ENCODE measurements around the gene PPP1R18.
A peak's percentile ranks its signal among the peaks of the same experiment; 100 is the strongest.

The PPP1R18 gene

DNA sequence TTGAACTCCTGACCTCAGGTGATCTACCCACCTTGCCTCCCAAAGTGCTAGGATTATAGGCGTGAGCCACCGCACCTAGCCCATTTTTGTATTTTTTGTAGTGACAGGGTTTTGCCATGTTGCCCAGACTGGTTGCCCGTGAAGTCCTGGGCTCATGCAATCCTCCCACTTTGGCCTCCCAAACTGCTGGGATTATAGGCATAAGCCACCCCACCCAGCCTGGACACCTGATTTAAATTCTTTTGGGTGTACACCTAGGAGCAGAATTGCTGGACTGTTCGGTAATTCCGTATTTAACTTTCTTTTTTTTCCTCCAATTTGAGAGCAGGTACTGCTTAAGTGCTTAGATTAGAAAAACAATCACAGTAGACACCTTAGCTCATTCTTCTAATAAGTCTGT, 10.0 kb upstream of the PPP1R18 start:
- DNase-seq (ENCODE audit: low read depth): no peak
- Histone ChIP-seq H3K9ac (ENCODE audit: low read length) (no peak overlapping the region), H3K4me3 (ENCODE audit: low read length) (no peak overlapping the region), H3K4me1 (ENCODE audit: control insufficient read depth, insufficient read depth, low read length) (peaks cover 9% of the 10 kb centered on the region), H3K36me3 (ENCODE audit: control insufficient read depth, insufficient read depth, low read length, severe bottlenecking) (no peaks in the 10 kb centered on the region), H3K27me3 (replicated peaks; ENCODE audit: control insufficient read depth, insufficient read depth, low read length) (no peaks in the 10 kb centered on the region), H3K9me3 (ENCODE audit: control insufficient read depth, low read length) (no peaks in the 10 kb centered on the region)

- H3K36me3 ChIP-seq (ENCODE audit: control insufficient read depth, insufficient read depth, low read length, severe bottlenecking): no peaks in the 10 kb centered on the region
- H3K4me1 ChIP-seq (ENCODE audit: control insufficient read depth, insufficient read depth, low read length): peaks cover 19% of the 10 kb centered on the region
- H3K9ac ChIP-seq (ENCODE audit: low read length): peak overlapping the region; percentile 79
- peak; percentile 19 for DNase-seq (ENCODE audit: low read depth)
- no peaks in the 10 kb centered on the region for H3K9me3 ChIP-seq (ENCODE audit: control insufficient read depth, low read length)
- H3K27me3 ChIP-seq (replicated peaks; ENCODE audit: control insufficient read depth, insufficient read depth, low read length): no peaks in the 10 kb centered on the region
- H3K4me3 ChIP-seq (ENCODE audit: low read length): peak overlapping the region; percentile 88
These were observed 4.9 kb upstream of the PPP1R18 start for GRCh38 chr6:30691208-30691847.

GRCh38 chr6:30690403-30691207, 4.2 kb upstream of the PPP1R18 start, which contains the start of gene NRM:
Gene NRM (minus strand): TSS chr6:30690984. CDS start chr6:30690974, 10 bp downstream.
- H3K9me3 ChIP-seq (ENCODE audit: control insufficient read depth, low read length): no peaks in the 10 kb centered on the region
- no peaks in the 10 kb centered on the region for H3K27me3 ChIP-seq (replicated peaks; ENCODE audit: control insufficient read depth, insufficient read depth, low read length)
- peak within 1 kb of the TSS; percentile 88 for H3K4me3 ChIP-seq (ENCODE audit: low read length)
- DNase-seq (ENCODE audit: low read depth): peak; percentile 97
- no peaks in the 10 kb centered on the region for H3K36me3 ChIP-seq (ENCODE audit: control insufficient read depth, insufficient read depth, low read length, severe bottlenecking)
- peaks cover 26% of the 10 kb centered on the region for H3K4me1 ChIP-seq (ENCODE audit: control insufficient read depth, insufficient read depth, low read length)
- peak within 1 kb of the TSS; percentile 79 for H3K9ac ChIP-seq (ENCODE audit: low read length)

- peak overlapping the region; percentile 88 for H3K4me3 ChIP-seq (ENCODE audit: low read length)
- peak overlapping the region; percentile 79 for H3K9ac ChIP-seq (ENCODE audit: low read length)
- H3K36me3 ChIP-seq (ENCODE audit: control insufficient read depth, insufficient read depth, low read length, severe bottlenecking): no peaks in the 10 kb centered on the region
- DNase-seq (ENCODE audit: low read depth): no peak
- H3K27me3 ChIP-seq (replicated peaks; ENCODE audit: control insufficient read depth, insufficient read depth, low read length): no peaks in the 10 kb centered on the region
- H3K9me3 ChIP-seq (ENCODE audit: control insufficient read depth, low read length): no peaks in the 10 kb centered on the region
- H3K4me1 ChIP-seq (ENCODE audit: control insufficient read depth, insufficient read depth, low read length): peaks cover 28% of the 10 kb centered on the region
These were observed 3.5 kb upstream of the PPP1R18 start for GRCh38 chr6:30689985-30690384.

GRCh38 chr6:30689022-30689865, 2.8 kb upstream of the PPP1R18 start:
- Histone ChIP-seq H3K36me3 (ENCODE audit: control insufficient read depth, insufficient read depth, low read length, severe bottlenecking) (no peaks in the 10 kb centered on the region), H3K9me3 (ENCODE audit: control insufficient read depth, low read length) (no peaks in the 10 kb centered on the region), H3K4me1 (ENCODE audit: control insufficient read depth, insufficient read depth, low read length) (peaks cover 26% of the 10 kb centered on the region), H3K9ac (ENCODE audit: low read length) (no peak overlapping the region), H3K27me3 (replicated peaks; ENCODE audit: control insufficient read depth, insufficient read depth, low read length) (no peaks in the 10 kb centered on the region), H3K4me3 (ENCODE audit: low read length) (no peak overlapping the region)
- no peak for DNase-seq (ENCODE audit: low read depth)

- H3K4me3 ChIP-seq (ENCODE audit: low read length): peak overlapping the region; percentile 97
- H3K9me3 ChIP-seq (ENCODE audit: control insufficient read depth, low read length): no peaks in the 10 kb centered on the region
These were observed 2.1 kb upstream of the PPP1R18 start for GRCh38 chr6:30688569-30688968.

GRCh38 chr6:30687659-30688431, 1.4 kb upstream of the PPP1R18 start:
- no peaks in the 10 kb centered on the region for H3K36me3 ChIP-seq (ENCODE audit: control insufficient read depth, insufficient read depth, low read length, severe bottlenecking)
- H3K27me3 ChIP-seq (replicated peaks; ENCODE audit: control insufficient read depth, insufficient read depth, low read length): no peaks in the 10 kb centered on the region
- peak overlapping the region; percentile 94 for H3K9ac ChIP-seq (ENCODE audit: low read length)
- H3K4me1 ChIP-seq (ENCODE audit: control insufficient read depth, insufficient read depth, low read length): peaks cover 33% of the 10 kb centered on the region
- H3K4me3 ChIP-seq (ENCODE audit: low read length): peak overlapping the region; percentile 97
- H3K9me3 ChIP-seq (ENCODE audit: control insufficient read depth, low read length): no peaks in the 10 kb centered on the region
- peak; percentile 77 for DNase-seq (ENCODE audit: low read depth)

More at GRCh38 chr6:30688569-30688968, 2.1 kb upstream of the PPP1R18 start:
- peaks cover 26% of the 10 kb centered on the region for H3K4me1 ChIP-seq (ENCODE audit: control insufficient read depth, insufficient read depth, low read length)
- no peaks in the 10 kb centered on the region for H3K36me3 ChIP-seq (ENCODE audit: control insufficient read depth, insufficient read depth, low read length, severe bottlenecking)
- no peak for DNase-seq (ENCODE audit: low read depth)
- H3K9ac ChIP-seq (ENCODE audit: low read length): peak overlapping the region; percentile 94
- H3K27me3 ChIP-seq (replicated peaks; ENCODE audit: control insufficient read depth, insufficient read depth, low read length): no peaks in the 10 kb centered on the region

- H3K4me1 ChIP-seq (ENCODE audit: control insufficient read depth, insufficient read depth, low read length): peaks cover 41% of the 10 kb centered on the region
- peak; percentile 96 for DNase-seq (ENCODE audit: low read depth)
- H3K9me3 ChIP-seq (ENCODE audit: control insufficient read depth, low read length): no peaks in the 10 kb centered on the region
- H3K4me3 ChIP-seq (ENCODE audit: low read length): peak overlapping the region; percentile 97
- peak overlapping the region; percentile 94 for H3K9ac ChIP-seq (ENCODE audit: low read length)
- H3K27me3 ChIP-seq (replicated peaks; ENCODE audit: control insufficient read depth, insufficient read depth, low read length): no peaks in the 10 kb centered on the region
- no peaks in the 10 kb centered on the region for H3K36me3 ChIP-seq (ENCODE audit: control insufficient read depth, insufficient read depth, low read length, severe bottlenecking)
These were observed 638 bp upstream of the PPP1R18 start for GRCh38 chr6:30686908-30687658.

- Histone ChIP-seq H3K36me3 (ENCODE audit: control insufficient read depth, insufficient read depth, low read length, severe bottlenecking) (peaks cover 8% of the 10 kb centered on the region), H3K9me3 (ENCODE audit: control insufficient read depth, low read length) (no peaks in the 10 kb centered on the region), H3K9ac (ENCODE audit: low read length) (peak overlapping the region; percentile 94), H3K4me1 (ENCODE audit: control insufficient read depth, insufficient read depth, low read length) (peaks cover 49% of the 10 kb centered on the region), H3K27me3 (replicated peaks; ENCODE audit: control insufficient read depth, insufficient read depth, low read length) (no peaks in the 10 kb centered on the region), H3K4me3 (ENCODE audit: low read length) (peak overlapping the region; percentile 97)
- peak; percentile 57 for DNase-seq (ENCODE audit: low read depth)
These were observed 1.1 kb downstream of the PPP1R18 start for GRCh38 chr6:30685157-30686008.

Data from adipocyte (in vitro differentiated cells).